Neural progenitor cell (in vitro differentiated cells): ENCODE measurements around the gene PHC3.

ENCODE experiments used
- EZH2 ChIP-seq: fragments of 200-600 bp; sonication (generic); IDR thresholded peaks from 2 replicates; pipeline ENCODE4 v1.6.1; 2017; ENCODE audit warnings: antibody characterized with exemption, mild to moderate bottlenecking, moderate library complexity
- TF ChIP-seq, protein P1 (sequence below): fragments of 200-600 bp; sonication (generic); IDR thresholded peaks from 2 replicates; pipeline ENCODE4 v1.5.1; 2017; ENCODE audit warnings: antibody characterized with exemption, mild to moderate bottlenecking

- no peak for TF ChIP-seq EZH2
- TF ChIP-seq, protein P1, sequence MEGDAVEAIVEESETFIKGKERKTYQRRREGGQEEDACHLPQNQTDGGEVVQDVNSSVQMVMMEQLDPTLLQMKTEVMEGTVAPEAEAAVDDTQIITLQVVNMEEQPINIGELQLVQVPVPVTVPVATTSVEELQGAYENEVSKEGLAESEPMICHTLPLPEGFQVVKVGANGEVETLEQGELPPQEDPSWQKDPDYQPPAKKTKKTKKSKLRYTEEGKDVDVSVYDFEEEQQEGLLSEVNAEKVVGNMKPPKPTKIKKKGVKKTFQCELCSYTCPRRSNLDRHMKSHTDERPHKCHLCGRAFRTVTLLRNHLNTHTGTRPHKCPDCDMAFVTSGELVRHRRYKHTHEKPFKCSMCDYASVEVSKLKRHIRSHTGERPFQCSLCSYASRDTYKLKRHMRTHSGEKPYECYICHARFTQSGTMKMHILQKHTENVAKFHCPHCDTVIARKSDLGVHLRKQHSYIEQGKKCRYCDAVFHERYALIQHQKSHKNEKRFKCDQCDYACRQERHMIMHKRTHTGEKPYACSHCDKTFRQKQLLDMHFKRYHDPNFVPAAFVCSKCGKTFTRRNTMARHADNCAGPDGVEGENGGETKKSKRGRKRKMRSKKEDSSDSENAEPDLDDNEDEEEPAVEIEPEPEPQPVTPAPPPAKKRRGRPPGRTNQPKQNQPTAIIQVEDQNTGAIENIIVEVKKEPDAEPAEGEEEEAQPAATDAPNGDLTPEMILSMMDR, result no peak
These were observed 2.1 kb downstream of the PHC3 start for GRCh38 chr3:170179432-170179831.
